ENCODE results near the gene P4HB.

DNA sequence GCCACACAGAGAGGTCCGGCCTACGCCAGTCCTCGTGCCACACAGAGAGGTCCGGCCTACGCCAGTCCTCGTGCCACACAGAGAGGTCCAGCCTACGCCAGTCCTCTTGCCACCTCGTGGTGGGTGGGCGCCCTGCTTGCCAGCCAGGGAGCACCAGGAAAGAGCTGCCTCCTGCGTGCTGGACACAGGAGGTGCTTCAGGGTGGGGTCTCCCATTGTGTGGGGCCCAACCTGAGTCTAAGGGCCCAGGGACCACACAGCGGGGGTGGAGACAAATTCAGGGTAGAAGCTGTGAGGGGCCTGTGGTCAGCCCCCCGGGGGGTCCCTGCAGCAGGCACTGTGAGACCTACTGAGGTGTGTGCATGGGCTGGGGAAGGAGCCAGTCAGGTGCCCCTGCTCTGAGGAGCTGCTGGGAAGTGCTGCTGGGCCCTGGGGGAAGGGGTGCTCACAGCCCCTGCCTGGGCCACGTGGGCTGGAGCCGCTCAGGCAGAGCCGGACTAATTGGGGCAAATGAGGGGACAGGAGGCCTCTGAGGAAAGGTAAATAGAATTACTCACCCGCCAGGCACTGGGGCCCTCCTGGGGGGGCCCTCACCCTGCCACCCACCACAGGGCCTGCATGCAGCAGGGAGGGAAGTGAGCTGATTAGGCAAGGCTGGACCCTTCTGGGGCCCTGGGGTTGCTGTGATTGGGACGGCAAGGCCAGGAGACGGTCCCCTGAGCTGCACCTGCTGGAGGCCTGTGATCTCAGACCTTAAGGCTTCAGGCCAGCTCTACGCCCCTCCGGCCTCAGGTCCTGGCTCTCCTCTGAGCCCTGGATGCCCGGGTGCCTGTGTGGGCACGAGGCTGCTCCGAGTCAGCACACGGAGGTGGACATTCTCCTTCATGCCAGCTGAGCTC, 45.3 kb downstream of the P4HB start:
- TF ChIP-seq, protein P1, sequence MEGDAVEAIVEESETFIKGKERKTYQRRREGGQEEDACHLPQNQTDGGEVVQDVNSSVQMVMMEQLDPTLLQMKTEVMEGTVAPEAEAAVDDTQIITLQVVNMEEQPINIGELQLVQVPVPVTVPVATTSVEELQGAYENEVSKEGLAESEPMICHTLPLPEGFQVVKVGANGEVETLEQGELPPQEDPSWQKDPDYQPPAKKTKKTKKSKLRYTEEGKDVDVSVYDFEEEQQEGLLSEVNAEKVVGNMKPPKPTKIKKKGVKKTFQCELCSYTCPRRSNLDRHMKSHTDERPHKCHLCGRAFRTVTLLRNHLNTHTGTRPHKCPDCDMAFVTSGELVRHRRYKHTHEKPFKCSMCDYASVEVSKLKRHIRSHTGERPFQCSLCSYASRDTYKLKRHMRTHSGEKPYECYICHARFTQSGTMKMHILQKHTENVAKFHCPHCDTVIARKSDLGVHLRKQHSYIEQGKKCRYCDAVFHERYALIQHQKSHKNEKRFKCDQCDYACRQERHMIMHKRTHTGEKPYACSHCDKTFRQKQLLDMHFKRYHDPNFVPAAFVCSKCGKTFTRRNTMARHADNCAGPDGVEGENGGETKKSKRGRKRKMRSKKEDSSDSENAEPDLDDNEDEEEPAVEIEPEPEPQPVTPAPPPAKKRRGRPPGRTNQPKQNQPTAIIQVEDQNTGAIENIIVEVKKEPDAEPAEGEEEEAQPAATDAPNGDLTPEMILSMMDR (IDR thresholded peaks at IDR 0.05), result no peak
- TF ChIP-seq POLR2A (IDR thresholded peaks at IDR 0.05), result no peak
